ENCODE results near the gene RNU1-2.
"Not testable (repeated sequence)": the region's sequence is repeated elsewhere in the genome, so short reads cannot be mapped to it uniquely, and the experiment has no call there.

DNA sequence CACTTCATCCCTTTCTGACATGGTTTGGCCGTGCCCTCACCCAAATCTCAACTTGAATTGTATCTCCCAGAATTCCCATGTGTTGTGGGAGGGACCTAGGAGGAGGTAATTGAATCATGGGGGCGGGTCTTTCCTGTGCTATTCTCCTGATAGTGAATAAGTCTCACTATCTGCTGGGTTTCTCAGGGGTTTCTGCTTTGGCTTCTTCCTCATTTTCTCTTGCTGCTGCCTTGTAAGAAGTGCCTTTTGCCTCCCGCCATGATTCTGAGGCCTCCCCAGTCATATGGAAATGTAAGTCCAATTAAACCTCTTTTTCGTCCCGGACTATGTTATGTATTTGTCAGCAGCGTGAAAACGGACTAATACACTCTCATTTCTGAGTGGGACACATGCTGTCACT, 25.8 kb upstream of the RNU1-2 start:
- TF ChIP-seq POLR2A, POLR2AphosphoS5, TAF1 (IDR thresholded peaks at IDR 0.05; ENCODE audit: low read depth, low read length): not testable (repeated sequence)

All from GM12891 (cell line).